Renal cortical epithelial cell (primary cell): ENCODE results near the gene COASY. TPM values are rescaled to one million over a fixed set of nuclear protein-coding genes. Genes with fewer than 3 reads are reported as not detected.

ENCODE experiments used
- DNase-seq: peaks from one replicate; pipeline ENCODE4 v3.0.0-alpha.2; 2011; ENCODE audit warnings: low read depth
- total RNA-seq: library from RNA; depleted of rRNA; stranded (reverse); fragments of >200 nt; gene quantifications from 2 replicates; pipeline ENCODE4 v1.2.3, GENCODE V29; 2014

Gene COASY
- total RNA-seq: 8.2 and 32.2 TPM in 2 replicates

- peak; percentile 95 for DNase-seq
These were observed at the start of gene COASY for GRCh38 chr17:42561897-42562387. Gene COASY (plus strand): TSS chr17:42562148. CDS start chr17:42562623, 475 bp downstream.

GRCh38 chr17:42512246-42512645 is 49.7 kb upstream of the COASY start:
- DNase-seq: no peak

GRCh38 chr17:42512733-42513251 is 49.2 kb upstream of the COASY start:
- no peak for DNase-seq

GRCh38 chr17:42513686-42514085 is 48.3 kb upstream of the COASY start:
- no peak for DNase-seq

- DNase-seq: no peak
These were observed 47.7 kb upstream of the COASY start for GRCh38 chr17:42514279-42514678.

- no peak for DNase-seq
These were observed 47.1 kb upstream of the COASY start for GRCh38 chr17:42514867-42515266.

- peak; percentile 70 for DNase-seq
These were observed 44.4 kb upstream of the COASY start for GRCh38 chr17:42517516-42517915.

GRCh38 chr17:42518046-42518754 is 43.7 kb upstream of the COASY start:
- peak; percentile 92 for DNase-seq

GRCh38 chr17:42518755-42519545 is 43.0 kb upstream of the COASY start:
- no peak for DNase-seq

GRCh38 chr17:42519546-42520491 is 42.1 kb upstream of the COASY start:
- DNase-seq: peak; percentile 98

- no peak for DNase-seq
These were observed 41.4 kb upstream of the COASY start for GRCh38 chr17:42520540-42520951.

GRCh38 chr17:42521036-42521435 is 40.9 kb upstream of the COASY start:
- no peak for DNase-seq

GRCh38 chr17:42521666-42522262 is 40.2 kb upstream of the COASY start:
- DNase-seq: no peak

GRCh38 chr17:42522263-42522790 is 39.6 kb upstream of the COASY start:
- DNase-seq: no peak

- no peak for DNase-seq
These were observed 39.1 kb upstream of the COASY start for GRCh38 chr17:42522798-42523278.

GRCh38 chr17:42525221-42525620 is 36.7 kb upstream of the COASY start:
- DNase-seq: no peak

GRCh38 chr17:42526031-42526444 is 35.9 kb upstream of the COASY start:
- DNase-seq: no peak

- no peak for DNase-seq
These were observed 34.0 kb upstream of the COASY start for GRCh38 chr17:42527932-42528331.

- no peak for DNase-seq
These were observed 32.9 kb upstream of the COASY start for GRCh38 chr17:42529061-42529460.

- DNase-seq: no peak
These were observed 30.9 kb upstream of the COASY start for GRCh38 chr17:42530952-42531454.
